Measurements from ENCODE around the gene TCEA2. TPM values are rescaled to one million over a fixed set of nuclear protein-coding genes. Genes with fewer than 3 reads are reported as not detected.

TCEA2 gene
- total and polyA plus RNA-seq, 5 experiments from 2014 or later: 22.5 to 42.7 (median 33.0) TPM

- no peak for DNase-seq
- peak overlapping the region in 4 of 10 donors; percentile 18 to 59 (median 34) for H3K4me3 Mint-ChIP-seq
- H3K4me1 Mint-ChIP-seq: peaks cover 32 to 50% (median 44%) of the 10 kb centered on the region in 4 donors
- POLR2A ChIA-PET: interaction anchor here (0.6 to 1.5 kb wide), 5 partner anchors 8 to 1236 kb away, joined by 3 to 6 read pairs (median 5); partner anchors contain the start of gene PRPF6
- no peaks in the 10 kb centered on the region for H3K36me3 Mint-ChIP-seq
- peak overlapping the region in 8 of 10 donors; percentile 40 to 84 (median 77) for H3K27ac Mint-ChIP-seq
- ATAC-seq: no peak
- H3K27me3 Mint-ChIP-seq: peaks cover 0 to 22% (median 16%) of the 10 kb centered on the region in 5 donors
- no peaks in the 10 kb centered on the region for H3K9me3 Mint-ChIP-seq
Measured at GRCh38 chr20:64044484-64045247, 18.3 kb upstream of the TCEA2 start.

DNA sequence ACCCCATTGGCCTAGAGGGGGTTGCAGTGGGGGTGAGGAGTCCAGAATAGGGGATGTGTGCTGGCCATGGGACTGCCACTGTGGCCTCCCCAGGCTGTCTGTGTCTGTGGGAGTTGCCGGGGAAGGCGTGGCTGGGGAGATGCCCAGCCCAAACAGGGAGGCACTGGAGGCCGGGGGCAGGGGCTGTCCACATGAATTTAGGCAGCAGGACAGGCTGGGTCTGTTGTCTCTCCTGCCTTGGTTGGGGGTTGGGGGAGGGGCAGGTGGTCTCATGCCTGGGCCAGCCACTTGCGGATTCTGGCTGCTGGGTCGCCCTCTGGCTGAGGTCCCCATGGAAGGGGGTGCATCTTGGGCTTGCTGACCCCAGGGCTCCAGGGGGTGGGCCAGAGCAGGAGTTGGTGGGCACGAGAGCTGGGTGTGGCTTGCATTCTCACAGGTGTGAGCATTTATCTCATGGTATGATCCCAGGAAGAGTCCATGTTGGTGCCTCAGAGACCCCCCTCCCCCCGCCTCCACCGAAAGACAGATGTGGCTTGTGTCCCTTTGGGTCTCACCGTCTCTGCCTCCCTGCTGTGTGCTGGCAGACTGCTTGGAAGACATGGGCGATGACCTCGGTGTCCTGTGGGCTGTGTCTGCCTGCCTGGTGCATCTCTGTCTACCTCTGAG, 17.5 kb upstream of the TCEA2 start:
- peak overlapping the region in 6 of 10 donors; percentile 43 to 91 (median 68) for H3K27ac Mint-ChIP-seq
- no peaks in the 10 kb centered on the region for H3K36me3 Mint-ChIP-seq
- H3K9me3 Mint-ChIP-seq: no peaks in the 10 kb centered on the region

GRCh38 chr20:64047046-64047389, 16.0 kb upstream of the TCEA2 start:
- DNase-seq (no peak), ATAC-seq (no peak)
- H3K4me3 Mint-ChIP-seq: peak overlapping the region in 3 of 10 donors; percentile 47 to 85 (median 74)
- no peaks in the 10 kb centered on the region for H3K9me3 Mint-ChIP-seq
- H3K4me1 Mint-ChIP-seq: peaks cover 22 to 35% (median 32%) of the 10 kb centered on the region in 4 donors
- peaks cover 0 to 44% (median 16%) of the 10 kb centered on the region in 5 donors for H3K27me3 Mint-ChIP-seq
- POLR2A ChIA-PET: no interaction called here
- peak overlapping the region in 1 of 10 donors; percentile 91 for H3K27ac Mint-ChIP-seq
- H3K36me3 Mint-ChIP-seq: no peaks in the 10 kb centered on the region

More for the DNA sequence above, 17.5 kb upstream of the TCEA2 start:
- peaks cover 26 to 47% (median 39%) of the 10 kb centered on the region in 4 donors for H3K4me1 Mint-ChIP-seq
- POLR2A ChIA-PET: interaction anchor here (1.3 kb wide), 1 partner anchor 12 kb away, joined by 5 read pairs; no protein-coding TSS in a partner anchor
- peak overlapping the region in 4 of 10 donors; percentile 39 to 85 (median 52) for H3K4me3 Mint-ChIP-seq
- ATAC-seq (peak in 1 of 2 donors; percentile 18), DNase-seq (no peak)
- H3K27me3 Mint-ChIP-seq: peaks cover 0 to 28% (median 16%) of the 10 kb centered on the region in 5 donors

- no peaks in the 10 kb centered on the region for H3K9me3 Mint-ChIP-seq
- POLR2A ChIA-PET: interaction anchor here (7.5 kb wide), 1 partner anchor 8 kb away, joined by 53 read pairs; no protein-coding TSS in a partner anchor
- H3K36me3 Mint-ChIP-seq: no peaks in the 10 kb centered on the region
- peak overlapping the region in 3 of 10 donors; percentile 31 to 54 (median 47) for H3K4me3 Mint-ChIP-seq
- H3K27ac Mint-ChIP-seq: no peak overlapping the region
- peaks cover 0 to 50% (median 16%) of the 10 kb centered on the region in 5 donors for H3K27me3 Mint-ChIP-seq
- DNase-seq (no peak), ATAC-seq (no peak)
- peaks cover 22 to 33% (median 32%) of the 10 kb centered on the region in 4 donors for H3K4me1 Mint-ChIP-seq
Measured at GRCh38 chr20:64047968-64048401, 15.0 kb upstream of the TCEA2 start.

DNA sequence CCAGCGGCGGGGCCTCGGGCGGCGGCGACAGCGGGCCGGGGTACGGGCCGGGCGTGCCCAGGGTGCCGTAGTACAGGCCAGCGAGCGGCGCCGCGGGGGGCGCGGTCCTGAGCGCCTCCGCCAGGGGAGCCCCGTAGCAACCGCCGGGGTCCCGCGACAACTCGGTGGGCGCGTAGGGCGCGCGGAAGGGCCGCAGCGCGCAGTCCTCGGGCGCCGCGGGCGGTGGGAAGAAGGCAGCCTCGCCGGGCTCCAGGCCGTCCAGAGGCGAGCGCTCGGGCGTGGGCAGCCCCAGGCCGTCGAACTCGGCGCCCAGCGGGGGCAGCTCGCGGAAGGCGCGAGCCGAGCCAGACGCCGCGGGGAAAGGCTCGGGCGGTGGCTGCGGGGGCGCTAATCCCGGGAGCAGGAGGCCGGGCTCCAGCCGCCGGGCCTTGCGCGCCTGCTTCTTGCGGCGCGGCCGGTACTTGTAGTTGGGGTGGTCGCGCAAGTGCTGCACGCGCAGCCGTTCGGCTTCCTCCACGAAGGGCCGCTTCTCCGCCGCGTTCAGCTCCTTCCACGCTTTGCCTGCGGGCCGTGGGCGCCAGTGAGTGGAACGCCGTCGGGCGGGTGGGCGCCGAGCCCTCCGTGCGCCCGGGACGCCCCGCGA, 14.5 kb upstream of the TCEA2 start:
- Mint-ChIP-seq H3K9me3 (no peaks in the 10 kb centered on the region), H3K36me3 (no peaks in the 10 kb centered on the region), H3K4me1 (peaks cover 25 to 36% (median 31%) of the 10 kb centered on the region in 4 donors), H3K27me3 (peaks cover 0 to 56% (median 19%) of the 10 kb centered on the region in 5 donors), H3K27ac (no peak overlapping the region), H3K4me3 (peak overlapping the region in 1 of 10 donors; percentile 58)
- POLR2A ChIA-PET: interaction anchor here (1.2 to 7.5 kb wide), 2 partner anchors 8 to 68 kb away, joined by 3 to 53 read pairs; no protein-coding TSS in a partner anchor
- DNase-seq (no peak), ATAC-seq (peak; percentile 11 to 41)

GRCh38 chr20:64049060-64049877, 13.7 kb upstream of the TCEA2 start, which contains the start of gene SOX18:
TSS of gene SOX18 (minus strand) at chr20:64049639. CDS start at chr20:64049516, 123 bp downstream.
- no peaks in the 10 kb centered on the region for H3K9me3 Mint-ChIP-seq
- POLR2A ChIA-PET: interaction anchor here (1.2 to 7.5 kb wide), 2 partner anchors 9 to 69 kb away, joined by 3 to 53 read pairs; no protein-coding TSS in a partner anchor
- H3K36me3 Mint-ChIP-seq: no peaks in the 10 kb centered on the region
- no peak within 1 kb of the TSS for H3K27ac Mint-ChIP-seq
- peaks cover 23 to 32% (median 27%) of the 10 kb centered on the region in 4 donors for H3K4me1 Mint-ChIP-seq
- ATAC-seq: peak; percentile 59 to 66
- DNase-seq: no peak
- H3K27me3 Mint-ChIP-seq: peaks cover 0 to 59% (median 18%) of the 10 kb centered on the region in 5 donors
- H3K4me3 Mint-ChIP-seq: peak within 1 kb of the TSS in 8 of 10 donors; percentile 41 to 80 (median 64)

GRCh38 chr20:64049878-64050260, 13.1 kb upstream of the TCEA2 start:
- ATAC-seq (no peak), DNase-seq (no peak)
- H3K27ac Mint-ChIP-seq: no peak overlapping the region
- POLR2A ChIA-PET: interaction anchor here (7.5 kb wide), 1 partner anchor 10 kb away, joined by 53 read pairs; no protein-coding TSS in a partner anchor
- H3K9me3 Mint-ChIP-seq: no peaks in the 10 kb centered on the region
- H3K4me1 Mint-ChIP-seq: peaks cover 17 to 26% (median 22%) of the 10 kb centered on the region in 4 donors
- H3K36me3 Mint-ChIP-seq: no peaks in the 10 kb centered on the region
- peak overlapping the region in 6 of 10 donors; percentile 31 to 79 (median 52) for H3K4me3 Mint-ChIP-seq
- H3K27me3 Mint-ChIP-seq: peaks cover 0 to 59% (median 18%) of the 10 kb centered on the region in 5 donors

DNA sequence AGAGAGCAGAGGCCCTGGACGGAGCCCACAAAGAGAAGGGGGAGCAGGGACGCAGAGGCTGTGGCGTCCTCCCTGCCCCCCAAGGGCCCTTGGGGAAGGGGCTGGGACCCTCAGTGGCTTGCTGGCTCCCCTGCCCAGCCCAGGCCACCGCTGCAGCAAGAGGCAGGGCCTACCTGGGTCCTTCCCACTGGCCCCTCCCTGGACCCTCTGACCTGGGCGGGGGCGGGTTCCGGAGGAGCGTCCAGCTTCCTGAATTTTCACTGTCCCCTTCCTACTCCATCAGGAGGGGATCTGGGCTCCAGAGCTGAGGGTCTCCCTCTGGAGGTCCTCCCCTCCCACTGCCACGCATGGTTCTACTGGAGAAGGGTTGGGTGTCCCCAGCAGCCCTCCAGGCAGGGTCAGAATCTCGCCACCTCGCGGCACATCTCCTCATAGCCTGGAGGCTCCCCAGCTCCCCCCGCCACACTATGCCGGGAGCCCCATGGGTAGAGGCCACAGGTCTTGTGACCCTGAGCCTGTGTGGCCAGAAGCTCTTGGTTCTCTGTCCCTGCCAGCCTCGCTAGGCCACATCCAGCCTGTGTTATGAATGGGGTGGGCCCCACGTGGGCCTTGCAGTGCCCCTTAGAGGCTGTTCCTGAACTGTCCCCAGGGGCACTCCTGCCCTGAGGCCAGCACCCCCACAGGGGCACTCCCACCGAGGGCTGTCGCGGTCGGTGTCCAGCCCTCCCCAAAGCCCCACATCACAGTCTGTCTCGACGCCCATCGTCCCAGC, 12.6 kb upstream of the TCEA2 start:
- peak overlapping the region in 7 of 10 donors; percentile 22 to 63 (median 38) for H3K4me3 Mint-ChIP-seq
- no peak overlapping the region for H3K27ac Mint-ChIP-seq
- peaks cover 0 to 64% (median 21%) of the 10 kb centered on the region in 5 donors for H3K27me3 Mint-ChIP-seq
- ATAC-seq: no peak
- peaks cover 15 to 26% (median 19%) of the 10 kb centered on the region in 4 donors for H3K4me1 Mint-ChIP-seq
- DNase-seq: no peak
- H3K9me3 Mint-ChIP-seq: no peaks in the 10 kb centered on the region
- POLR2A ChIA-PET: interaction anchor here (7.5 kb wide), 1 partner anchor 10 kb away, joined by 53 read pairs; no protein-coding TSS in a partner anchor
- H3K36me3 Mint-ChIP-seq: no peaks in the 10 kb centered on the region

GRCh38 chr20:64051033-64051452, 12.0 kb upstream of the TCEA2 start:
- Mint-ChIP-seq H3K27ac (no peak overlapping the region), H3K9me3 (no peaks in the 10 kb centered on the region), H3K27me3 (peaks cover 0 to 62% (median 18%) of the 10 kb centered on the region in 5 donors), H3K4me1 (peaks cover 12 to 22% (median 15%) of the 10 kb centered on the region in 4 donors), H3K4me3 (peak overlapping the region in 2 of 10 donors; percentile 8 to 45), H3K36me3 (no peaks in the 10 kb centered on the region)
- DNase-seq: no peak
- POLR2A ChIA-PET: interaction anchor here (7.5 kb wide), 1 partner anchor 11 kb away, joined by 53 read pairs; no protein-coding TSS in a partner anchor
- no peak for ATAC-seq

- H3K27ac Mint-ChIP-seq: no peak overlapping the region
- peaks cover 7 to 15% (median 11%) of the 10 kb centered on the region in 4 donors for H3K4me1 Mint-ChIP-seq
- H3K4me3 Mint-ChIP-seq: no peak overlapping the region
- DNase-seq (no peak), ATAC-seq (no peak)
- POLR2A ChIA-PET: interaction anchor here (1.8 to 7.5 kb wide), 3 partner anchors 8 to 12 kb away, joined by 4 to 53 read pairs (median 5); partner anchors contain the start of gene TCEA2
- no peaks in the 10 kb centered on the region for H3K9me3 Mint-ChIP-seq
- H3K36me3 Mint-ChIP-seq: no peaks in the 10 kb centered on the region
- peaks cover 0 to 55% (median 13%) of the 10 kb centered on the region in 5 donors for H3K27me3 Mint-ChIP-seq
Measured at GRCh38 chr20:64051561-64052325, 11.3 kb upstream of the TCEA2 start.

All from naive thymus-derived CD8-positive, alpha-beta T cell (primary cell).